H9 (cell line): Measurements from ENCODE around the gene CREG1. TPM values are rescaled to one million over a fixed set of nuclear protein-coding genes. Genes with fewer than 3 reads are reported as not detected.

Experiments used
- DNase-seq: peaks from one replicate; pipeline ENCODE4 v3.0.0-alpha.2; 2017
- H2AFZ ChIP-seq: one replicate; pipeline ENCODE4 v1.6.1; 2013; ENCODE audit warnings: mild to moderate bottlenecking, low read length, control low read depth, moderate library complexity
- H2AK5ac ChIP-seq: 2 replicates; pipeline ENCODE4 v1.6.1; 2013; ENCODE audit warnings: low read length, control low read depth, mixed read lengths; ENCODE audit not compliant: insufficient read length
- H2BK120ac ChIP-seq: one replicate; pipeline ENCODE4 v1.6.1; 2013; ENCODE audit warnings: low read depth, mild to moderate bottlenecking, low read length, control low read depth, inconsistent platforms; ENCODE audit not compliant: poor library complexity, severe bottlenecking
- H2BK12ac ChIP-seq: 2 replicates; pipeline ENCODE4 v1.6.1; 2013; ENCODE audit warnings: low read length, control low read depth, mixed read lengths, low read depth; ENCODE audit not compliant: insufficient read length
- H2BK15ac ChIP-seq: 2 replicates; pipeline ENCODE4 v1.6.1; 2013; ENCODE audit warnings: low read depth, low read length, control low read depth
- H2BK20ac ChIP-seq: one replicate; pipeline ENCODE4 v1.6.1; 2013; ENCODE audit warnings: low read depth, mild to moderate bottlenecking, low read length, control low read depth, inconsistent platforms; ENCODE audit not compliant: poor library complexity, severe bottlenecking
- H2BK5ac ChIP-seq: 2 replicates; pipeline ENCODE4 v1.6.1; 2013; ENCODE audit warnings: low read length, control low read depth, mixed read lengths; ENCODE audit not compliant: insufficient read length
- H3K14ac ChIP-seq: 2 replicates; pipeline ENCODE4 v1.6.1; 2013; ENCODE audit warnings: low read length, control low read depth; ENCODE audit not compliant: insufficient read depth
- H3K18ac ChIP-seq: 2 replicates; pipeline ENCODE4 v1.6.1; 2013; ENCODE audit warnings: low read depth, mild to moderate bottlenecking, mixed read lengths, low read length, control low read depth; ENCODE audit not compliant: insufficient read length
- H3K23ac ChIP-seq: 2 replicates; pipeline ENCODE4 v1.6.1; 2013; ENCODE audit warnings: low read length, control low read depth, mixed read lengths, low read depth; ENCODE audit not compliant: insufficient read length
- H3K23me2 ChIP-seq: 2 replicates; pipeline ENCODE4 v1.6.1; 2013; ENCODE audit warnings: low read depth, mild to moderate bottlenecking, mixed read lengths, low read length, control low read depth; ENCODE audit not compliant: insufficient read length, poor library complexity, severe bottlenecking
- H3K27ac ChIP-seq: 2 replicates; pipeline ENCODE4 v1.5.1; 2013; ENCODE audit warnings: low read length, control low read depth, mixed read lengths, low read depth; ENCODE audit not compliant: insufficient read length
- H3K27me3 ChIP-seq: 2 replicates; pipeline ENCODE4 v1.6.1; 2013; ENCODE audit warnings: low read length, control low read depth, inconsistent platforms; ENCODE audit not compliant: insufficient read depth
- H3K4ac ChIP-seq: 2 replicates; pipeline ENCODE4 v1.6.1; 2013; ENCODE audit warnings: low read depth, mild to moderate bottlenecking, control low read depth, inconsistent platforms, low read length, moderate library complexity
- H3K4me1 ChIP-seq: 2 replicates; pipeline ENCODE4 v1.6.1; 2013; ENCODE audit warnings: low read length, control low read depth, inconsistent platforms; ENCODE audit not compliant: insufficient read depth
- H3K4me2 ChIP-seq: 2 replicates; pipeline ENCODE4 v1.6.1; 2013; ENCODE audit warnings: low read length, control low read depth, mixed read lengths; ENCODE audit not compliant: insufficient read length, insufficient read depth
- H3K56ac ChIP-seq: 2 replicates; pipeline ENCODE4 v1.6.1; 2013; ENCODE audit warnings: low read depth, mild to moderate bottlenecking, mixed read lengths, low read length, control low read depth; ENCODE audit not compliant: insufficient read length
- H3K79me1 ChIP-seq: 2 replicates; pipeline ENCODE4 v1.6.1; 2013; ENCODE audit warnings: low read depth, mild to moderate bottlenecking, moderate library complexity, low read length, control low read depth, inconsistent platforms; ENCODE audit not compliant: insufficient read depth, poor library complexity, severe bottlenecking
- H3K79me2 ChIP-seq: 2 replicates; pipeline ENCODE4 v1.6.1; 2013; ENCODE audit warnings: low read length, control low read depth, inconsistent platforms; ENCODE audit not compliant: insufficient read depth
- H3K9ac ChIP-seq: 2 replicates; pipeline ENCODE4 v1.6.1; 2013; ENCODE audit warnings: low read length, control low read depth, mixed read lengths; ENCODE audit not compliant: insufficient read length; ENCODE audit errors: extremely low read depth
- H3K9me3 ChIP-seq: one replicate; pipeline ENCODE4 v1.6.1; 2013; ENCODE audit warnings: low read depth, low read length, inconsistent platforms; ENCODE audit not compliant: control insufficient read depth
- H3T11ph ChIP-seq: one replicate; pipeline ENCODE4 v1.6.1; 2013; ENCODE audit warnings: mild to moderate bottlenecking, low read length, control low read depth, inconsistent platforms
- H4K20me1 ChIP-seq: one replicate; pipeline ENCODE4 v1.6.1; 2013; ENCODE audit not compliant: control insufficient read depth, insufficient read length, insufficient read depth
- H4K5ac ChIP-seq: 2 replicates; pipeline ENCODE4 v1.6.1; 2013; ENCODE audit warnings: low read depth, mild to moderate bottlenecking, mixed read lengths, low read length, control low read depth; ENCODE audit not compliant: insufficient read length
- H4K8ac ChIP-seq: replicated peaks from 2 replicates; pipeline ENCODE4 v1.6.1; 2013; ENCODE audit warnings: low read length, control low read depth, mixed read lengths, low read depth; ENCODE audit not compliant: insufficient read length
- H4K91ac ChIP-seq: 2 replicates; pipeline ENCODE4 v1.6.1; 2013; ENCODE audit warnings: low read depth, mild to moderate bottlenecking, moderate library complexity, mixed read lengths, low read length, control low read depth; ENCODE audit not compliant: insufficient read length
- H3K27ac Mint-ChIP-seq, 3 experiments: 2 replicates in 2 of 3; 3 replicates in 1 of 3; pipeline ENCODE4 v1.8.0; 2020 to 2021; ENCODE audit warnings: mixed read lengths in 3 of 3, mild to moderate bottlenecking in 1 of 3, moderate library complexity in 1 of 3
- H3K27me3 Mint-ChIP-seq: 2 replicates; pipeline ENCODE4 v1.8.0; 2021; ENCODE audit warnings: low read depth, mild to moderate bottlenecking, moderate library complexity, mixed read lengths
- H3K36me3 Mint-ChIP-seq, 3 experiments: 2 replicates in 2 of 3; 3 replicates in 1 of 3; pipeline ENCODE4 v1.8.0; 2020 to 2021; ENCODE audit warnings: low read depth in 3 of 3, mixed read lengths in 3 of 3; ENCODE audit not compliant: insufficient read depth in 1 of 3
- H3K4me1 Mint-ChIP-seq, 2 experiments: 2 replicates each; pipeline ENCODE4 v1.8.0; 2020; ENCODE audit warnings: mixed read lengths in 2 of 2
- H3K4me3 Mint-ChIP-seq, 2 experiments: 2 replicates in 1 of 2; 3 replicates in 1 of 2; pipeline ENCODE4 v1.8.0; 2020 to 2021; ENCODE audit warnings: mild to moderate bottlenecking in 2 of 2, mixed read lengths in 2 of 2, moderate library complexity in 1 of 2
- H3K9me3 Mint-ChIP-seq, 2 experiments: 2 replicates in 1 of 2; 3 replicates in 1 of 2; pipeline ENCODE4 v1.8.0; 2020; ENCODE audit warnings: mild to moderate bottlenecking in 2 of 2, mixed read lengths in 2 of 2, moderate library complexity in 1 of 2
- WGBS: extraction: QIAGEN DNeasy Blood & Tissue Kit; methylation state at CpG from one replicate; pipeline ENCODE4 v1.1.7; 2013; ENCODE audit warnings: missing lambda C conversion rate, low lambda C conversion rate, mixed read lengths; ENCODE audit not compliant: insufficient read length; ENCODE audit errors: extremely low coverage; 5-methylcytosine and 5-hydroxymethylcytosine counted together
- total RNA-seq: library from RNA; stranded (reverse); gene quantifications from 2 replicates; pipeline ENCODE4 v1.2.1, GENCODE V29; 2021
- TF ChIP-seq, protein P1 (sequence below): fragments of 200-600 bp; sonication (generic); conservative IDR thresholded peaks from 3 replicates; pipeline ENCODE4 v1.8.0; 2021; ENCODE audit warnings: antibody characterized with exemption, mild to moderate bottlenecking

The CREG1 gene
- total RNA-seq, 1 experiment from 2014 or later = 19.8 TPM

- H3K27me3 Mint-ChIP-seq = no peaks in the 10 kb centered on the region
- no peaks in the 10 kb centered on the region for H3K4me1 ChIP-seq
- no peaks in the 10 kb centered on the region for H3K23me2 ChIP-seq
- no CpG with 5 or more reads among the region's 19 CpGs for WGBS
- H2BK5ac ChIP-seq = no peak overlapping the region
- no peak overlapping the region for H3K9ac ChIP-seq
- H3K4me2 ChIP-seq = no peak overlapping the region
- H3K56ac ChIP-seq = no peak overlapping the region
- H4K8ac ChIP-seq = no peak overlapping the region
- H3K4me1 Mint-ChIP-seq = peaks cover 0 to 6% of the 10 kb centered on the region in 2 experiments; a peak in 3 of 4 replicates
- no peak overlapping the region for H2BK120ac ChIP-seq
- no peaks in the 10 kb centered on the region for H3K9me3 Mint-ChIP-seq
- H3K27ac ChIP-seq = no peak overlapping the region
- H3K9me3 ChIP-seq = no peaks in the 10 kb centered on the region
- no peak overlapping the region for H3K4ac ChIP-seq
- H2BK12ac ChIP-seq = no peak overlapping the region
- H2AFZ ChIP-seq = no peak overlapping the region
- H2BK20ac ChIP-seq = no peak overlapping the region
- H3K36me3 Mint-ChIP-seq = no peaks in the 10 kb centered on the region
- no peak overlapping the region for H3K18ac ChIP-seq
- H4K5ac ChIP-seq = no peak overlapping the region
- H3K27ac Mint-ChIP-seq = no peak overlapping the region
- no peak overlapping the region for H3T11ph ChIP-seq
- H3K27me3 ChIP-seq = no peaks in the 10 kb centered on the region
- no peak overlapping the region for H4K91ac ChIP-seq
- DNase-seq = no peak
- no peak overlapping the region for H3K14ac ChIP-seq
- TF ChIP-seq, protein P1, sequence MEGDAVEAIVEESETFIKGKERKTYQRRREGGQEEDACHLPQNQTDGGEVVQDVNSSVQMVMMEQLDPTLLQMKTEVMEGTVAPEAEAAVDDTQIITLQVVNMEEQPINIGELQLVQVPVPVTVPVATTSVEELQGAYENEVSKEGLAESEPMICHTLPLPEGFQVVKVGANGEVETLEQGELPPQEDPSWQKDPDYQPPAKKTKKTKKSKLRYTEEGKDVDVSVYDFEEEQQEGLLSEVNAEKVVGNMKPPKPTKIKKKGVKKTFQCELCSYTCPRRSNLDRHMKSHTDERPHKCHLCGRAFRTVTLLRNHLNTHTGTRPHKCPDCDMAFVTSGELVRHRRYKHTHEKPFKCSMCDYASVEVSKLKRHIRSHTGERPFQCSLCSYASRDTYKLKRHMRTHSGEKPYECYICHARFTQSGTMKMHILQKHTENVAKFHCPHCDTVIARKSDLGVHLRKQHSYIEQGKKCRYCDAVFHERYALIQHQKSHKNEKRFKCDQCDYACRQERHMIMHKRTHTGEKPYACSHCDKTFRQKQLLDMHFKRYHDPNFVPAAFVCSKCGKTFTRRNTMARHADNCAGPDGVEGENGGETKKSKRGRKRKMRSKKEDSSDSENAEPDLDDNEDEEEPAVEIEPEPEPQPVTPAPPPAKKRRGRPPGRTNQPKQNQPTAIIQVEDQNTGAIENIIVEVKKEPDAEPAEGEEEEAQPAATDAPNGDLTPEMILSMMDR = no peak
- no peak overlapping the region for H2AK5ac ChIP-seq
- no peak overlapping the region for H3K4me3 Mint-ChIP-seq
- no peaks in the 10 kb centered on the region for H3K79me2 ChIP-seq
- H4K20me1 ChIP-seq = no peaks in the 10 kb centered on the region
- no peaks in the 10 kb centered on the region for H3K79me1 ChIP-seq
- H2BK15ac ChIP-seq = no peak overlapping the region
- no peak overlapping the region for H3K23ac ChIP-seq
Measured at GRCh38 chr1:167516404-167517388, 36.9 kb downstream of the CREG1 start.
